Panc1 (cell line): ENCODE measurements around the gene SLC24A4. TPM values are rescaled to one million over a fixed set of nuclear protein-coding genes. Genes with fewer than 3 reads are reported as not detected.

Experiments
- ATAC-seq: fragments of 200-7000 bp; cut with Tn5 transposase; 2 replicates; pipeline ENCODE4 v1.9.1; 2020; ENCODE audit warnings: mild to moderate bottlenecking, moderate library complexity
- BruUV-seq: library from RNA; stranded (reverse); fragments of 400-500 nt; replicated peaks from 2 replicates; lab custom pipeline; 2021; lab: Mats Ljungman, UMichigan
- CTCF ChIA-PET: fragments of 300-600 bp; sonication (Branson Sonifier 250); formaldehyde crosslinking; loops from one replicate; lab custom pipeline; 2022; ENCODE audit warnings: antibody characterized with exemption; lab: Charles Lee
- POLR2A ChIA-PET: fragments of 300-600 bp; sonication (Branson Sonifier 250); formaldehyde crosslinking; loops from one replicate; lab custom pipeline; 2022; ENCODE audit warnings: antibody characterized with exemption; lab: Charles Lee
- DNase-seq: peaks from one replicate; pipeline ENCODE4 v3.0.0-alpha.2; 2010; ENCODE audit warnings: low read depth, low spot score
- H3K27ac ChIP-seq: 2 replicates; pipeline ENCODE4 v1.5.1; 2011; ENCODE audit warnings: mild to moderate bottlenecking, low read length, inconsistent platforms
- H3K27me3 ChIP-seq: fragments of 200-500 bp; sonication (Bioruptor generic); 2 replicates; pipeline ENCODE4 v1.6.0; 2014; ENCODE audit warnings: low read length, inconsistent platforms; ENCODE audit not compliant: control insufficient read depth, insufficient read depth
- H3K36me3 ChIP-seq: fragments of 200-500 bp; sonication (Bioruptor generic); 2 replicates; pipeline ENCODE4 v1.5.1; 2014; ENCODE audit warnings: inconsistent platforms, mild to moderate bottlenecking, low read length, moderate library complexity; ENCODE audit not compliant: control insufficient read depth, insufficient read depth
- H3K4me1 ChIP-seq: 2 replicates; pipeline ENCODE4 v1.5.1; 2011; ENCODE audit warnings: inconsistent platforms, mild to moderate bottlenecking, low read length, moderate library complexity; ENCODE audit not compliant: control insufficient read depth, insufficient read depth
- H3K4me3 ChIP-seq, 2 experiments: 2 replicates each; pipeline ENCODE4 v1.5.1; 2011 to 2012; ENCODE audit warnings: low read depth in 2 of 2, low read length in 2 of 2, mild to moderate bottlenecking in 2 of 2, inconsistent platforms in 1 of 2, moderate library complexity in 1 of 2
- H3K9me3 ChIP-seq: fragments of 200-500 bp; sonication (Bioruptor generic); 2 replicates; pipeline ENCODE4 v1.5.1; 2014; ENCODE audit warnings: low read depth, mild to moderate bottlenecking, inconsistent platforms, low read length, moderate library complexity; ENCODE audit not compliant: control insufficient read depth, insufficient read depth
- POLR2AphosphoS5 ChIP-seq: IDR thresholded peaks from 2 replicates; pipeline ENCODE4 v1.6.1; 2012; ENCODE audit warnings: mild to moderate bottlenecking, low read depth, low read length, moderate library complexity
- SIN3A ChIP-seq: IDR thresholded peaks from 2 replicates; pipeline ENCODE4 v1.6.1; 2012; ENCODE audit warnings: low read depth, mild to moderate bottlenecking, low read length, moderate library complexity, borderline replicate concordance; ENCODE audit not compliant: insufficient read depth
- TCF7L2 ChIP-seq: IDR thresholded peaks from 2 replicates; pipeline ENCODE4 v1.6.1; 2011; ENCODE audit warnings: mild to moderate bottlenecking, low read depth, low read length, inconsistent platforms
- in situ Hi-C: cut with HindIII; loops from 2 replicates; pipeline ENCODE4 v1.10.0; 2016; ENCODE audit warnings: low sequenced_read_pairs, low pct_unique_long_range_greater_than_20kb
- intact Hi-C: fragments of 100-400 bp; cut with micrococcal nuclease; formaldehyde crosslinking; loops from one replicate; pipeline ENCODE4 v1.10.0; 2022; ENCODE audit not compliant: unreplicated experiment
- total RNA-seq: library from RNA; stranded (reverse); gene quantifications from one replicate; pipeline ENCODE4 v1.2.1, GENCODE V29; 2021; ENCODE audit not compliant: unreplicated experiment
- TF ChIP-seq, protein P1 (sequence below): fragments of 450-650 bp; IDR thresholded peaks from 2 replicates; pipeline ENCODE4 v1.5.1; 2017; ENCODE audit warnings: mild to moderate bottlenecking
- TF ChIP-seq, protein P2 (sequence below), 2 experiments: IDR thresholded peaks; 2 replicates each; pipeline ENCODE4 v1.6.1; 2011 to 2012; ENCODE audit warnings: low read depth in 2 of 2, control low read depth in 1 of 2, low read length in 1 of 2, mild to moderate bottlenecking in 1 of 2, moderate library complexity in 1 of 2; ENCODE audit not compliant: insufficient read depth in 1 of 2

The SLC24A4 gene
- total RNA-seq, 1 experiment from 2014 or later: not detected

DNA sequence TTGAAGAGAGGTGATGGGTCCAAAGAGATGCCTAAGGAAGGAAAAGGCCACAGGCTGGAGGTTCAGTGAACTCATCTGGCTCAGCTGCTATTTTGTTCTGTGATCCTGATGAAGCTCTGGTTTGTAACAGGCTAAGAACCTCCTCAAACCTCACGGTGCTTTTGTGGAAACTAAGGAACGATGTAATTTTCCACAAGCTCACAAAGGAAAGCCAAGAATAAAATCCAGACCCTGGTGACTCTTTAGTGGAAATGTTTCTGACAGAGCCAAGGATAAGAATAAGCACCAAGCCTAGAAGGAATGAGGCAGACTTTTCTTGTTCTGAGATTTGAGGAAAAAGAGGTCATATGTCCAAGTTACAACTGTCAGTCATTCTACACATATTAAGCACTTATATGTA lies 93.6 kb downstream of the SLC24A4 start:
- in situ Hi-C loops: no loop called here
- ChIA-PET POLR2A (interaction anchor here (0.6 kb wide), 1 partner anchor 253 kb away, joined by 3 read pairs; no protein-coding TSS in a partner anchor), CTCF (no interaction called here)
- DNase-seq (no peak), ATAC-seq (no peak)
- Histone ChIP-seq H3K4me3 (no peak overlapping the region), H3K27me3 (no peaks in the 10 kb centered on the region), H3K36me3 (no peaks in the 10 kb centered on the region), H3K27ac (no peak overlapping the region), H3K4me1 (no peaks in the 10 kb centered on the region), H3K9me3 (no peaks in the 10 kb centered on the region)
- TF ChIP-seq TCF7L2: no peak
- TF ChIP-seq, protein P1, sequence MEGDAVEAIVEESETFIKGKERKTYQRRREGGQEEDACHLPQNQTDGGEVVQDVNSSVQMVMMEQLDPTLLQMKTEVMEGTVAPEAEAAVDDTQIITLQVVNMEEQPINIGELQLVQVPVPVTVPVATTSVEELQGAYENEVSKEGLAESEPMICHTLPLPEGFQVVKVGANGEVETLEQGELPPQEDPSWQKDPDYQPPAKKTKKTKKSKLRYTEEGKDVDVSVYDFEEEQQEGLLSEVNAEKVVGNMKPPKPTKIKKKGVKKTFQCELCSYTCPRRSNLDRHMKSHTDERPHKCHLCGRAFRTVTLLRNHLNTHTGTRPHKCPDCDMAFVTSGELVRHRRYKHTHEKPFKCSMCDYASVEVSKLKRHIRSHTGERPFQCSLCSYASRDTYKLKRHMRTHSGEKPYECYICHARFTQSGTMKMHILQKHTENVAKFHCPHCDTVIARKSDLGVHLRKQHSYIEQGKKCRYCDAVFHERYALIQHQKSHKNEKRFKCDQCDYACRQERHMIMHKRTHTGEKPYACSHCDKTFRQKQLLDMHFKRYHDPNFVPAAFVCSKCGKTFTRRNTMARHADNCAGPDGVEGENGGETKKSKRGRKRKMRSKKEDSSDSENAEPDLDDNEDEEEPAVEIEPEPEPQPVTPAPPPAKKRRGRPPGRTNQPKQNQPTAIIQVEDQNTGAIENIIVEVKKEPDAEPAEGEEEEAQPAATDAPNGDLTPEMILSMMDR: no peak
- no peak for TF ChIP-seq SIN3A
- TF ChIP-seq, protein P2, sequence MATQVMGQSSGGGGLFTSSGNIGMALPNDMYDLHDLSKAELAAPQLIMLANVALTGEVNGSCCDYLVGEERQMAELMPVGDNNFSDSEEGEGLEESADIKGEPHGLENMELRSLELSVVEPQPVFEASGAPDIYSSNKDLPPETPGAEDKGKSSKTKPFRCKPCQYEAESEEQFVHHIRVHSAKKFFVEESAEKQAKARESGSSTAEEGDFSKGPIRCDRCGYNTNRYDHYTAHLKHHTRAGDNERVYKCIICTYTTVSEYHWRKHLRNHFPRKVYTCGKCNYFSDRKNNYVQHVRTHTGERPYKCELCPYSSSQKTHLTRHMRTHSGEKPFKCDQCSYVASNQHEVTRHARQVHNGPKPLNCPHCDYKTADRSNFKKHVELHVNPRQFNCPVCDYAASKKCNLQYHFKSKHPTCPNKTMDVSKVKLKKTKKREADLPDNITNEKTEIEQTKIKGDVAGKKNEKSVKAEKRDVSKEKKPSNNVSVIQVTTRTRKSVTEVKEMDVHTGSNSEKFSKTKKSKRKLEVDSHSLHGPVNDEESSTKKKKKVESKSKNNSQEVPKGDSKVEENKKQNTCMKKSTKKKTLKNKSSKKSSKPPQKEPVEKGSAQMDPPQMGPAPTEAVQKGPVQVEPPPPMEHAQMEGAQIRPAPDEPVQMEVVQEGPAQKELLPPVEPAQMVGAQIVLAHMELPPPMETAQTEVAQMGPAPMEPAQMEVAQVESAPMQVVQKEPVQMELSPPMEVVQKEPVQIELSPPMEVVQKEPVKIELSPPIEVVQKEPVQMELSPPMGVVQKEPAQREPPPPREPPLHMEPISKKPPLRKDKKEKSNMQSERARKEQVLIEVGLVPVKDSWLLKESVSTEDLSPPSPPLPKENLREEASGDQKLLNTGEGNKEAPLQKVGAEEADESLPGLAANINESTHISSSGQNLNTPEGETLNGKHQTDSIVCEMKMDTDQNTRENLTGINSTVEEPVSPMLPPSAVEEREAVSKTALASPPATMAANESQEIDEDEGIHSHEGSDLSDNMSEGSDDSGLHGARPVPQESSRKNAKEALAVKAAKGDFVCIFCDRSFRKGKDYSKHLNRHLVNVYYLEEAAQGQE (IDR thresholded peaks at IDR 0.05; ENCODE audit: insufficient read depth in 1 of 2, low read depth in 2 of 2, low read length in 1 of 2): no peak
- no peak for TF ChIP-seq POLR2AphosphoS5
- no TSS peak for BruUV-seq
- intact Hi-C loops: no loop called here

DNA sequence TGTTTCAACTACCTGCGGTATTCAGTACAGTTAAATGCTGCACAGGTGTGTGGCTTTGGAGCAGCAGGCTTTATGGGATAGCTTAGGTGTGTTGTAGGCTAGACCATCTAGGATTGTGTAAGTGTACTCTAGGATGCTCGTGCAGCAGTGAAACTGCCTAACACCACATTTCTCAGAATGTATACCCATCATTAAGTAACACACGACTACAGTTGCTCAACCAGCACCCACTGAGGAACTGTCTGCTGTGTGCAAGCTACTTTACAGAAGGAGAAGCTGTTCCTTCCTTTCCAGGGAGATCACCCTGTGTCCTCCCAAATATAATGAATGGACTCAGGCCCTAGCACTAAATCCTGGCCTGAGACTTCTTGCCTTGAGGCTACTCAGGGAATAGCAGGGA lies 94.8 kb downstream of the SLC24A4 start:
- BruUV-seq: no TSS peak
- ChIA-PET POLR2A (interaction anchor here (0.8 kb wide), 1 partner anchor 300 kb away, joined by 4 read pairs; no protein-coding TSS in a partner anchor), CTCF (no interaction called here)
- ATAC-seq: no peak
- in situ Hi-C loops: no loop called here
- H3K36me3 ChIP-seq: no peaks in the 10 kb centered on the region
- H3K4me3 ChIP-seq: no peak overlapping the region
- no peaks in the 10 kb centered on the region for H3K4me1 ChIP-seq
- no peaks in the 10 kb centered on the region for H3K9me3 ChIP-seq
- no peaks in the 10 kb centered on the region for H3K27me3 ChIP-seq
- no peak for DNase-seq
- intact Hi-C loops: no loop called here
- TF ChIP-seq, protein P1: no peak
- no peak for TF ChIP-seq TCF7L2
- no peak overlapping the region for H3K27ac ChIP-seq
